ENCODE results near the gene NAXD. TPM values are rescaled to one million over a fixed set of nuclear protein-coding genes. Genes with fewer than 3 reads are reported as not detected.

Gene NAXD
- total RNA-seq, 4 donors from 2014 or later: 12.9 to 37.8 (median 33.3) TPM

DNA sequence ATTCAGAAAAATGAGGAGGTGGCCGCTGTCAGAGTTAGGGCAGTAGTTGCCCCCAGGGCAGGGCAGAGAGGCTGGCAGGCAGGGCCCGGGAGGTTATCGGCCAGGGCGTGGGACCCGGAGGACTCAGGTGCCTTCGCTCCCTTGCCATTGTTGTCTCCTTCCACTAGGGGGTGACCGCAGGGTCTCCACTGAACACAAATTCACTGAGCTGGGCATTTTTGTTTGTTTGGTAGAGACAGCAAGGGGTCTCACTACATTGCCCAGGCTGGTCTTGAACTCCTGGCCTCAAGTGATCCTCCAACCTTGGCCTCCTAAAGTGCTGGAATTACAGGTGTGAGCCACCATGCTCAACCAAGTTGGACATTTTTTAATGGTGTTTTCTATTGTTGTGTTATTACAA is 65.5 kb downstream of the NAXD start:
- H3K9me3 ChIP-seq: no peaks in the 10 kb centered on the region
- no peak for DNase-seq
- no peak overlapping the region for H3K27ac ChIP-seq
- peaks cover 0 to 13% (median 0%) of the 10 kb centered on the region in 4 donors for H3K4me1 ChIP-seq
- peaks cover 0 to 20% (median 6%) of the 10 kb centered on the region in 4 donors for H3K36me3 ChIP-seq
- in situ Hi-C loops (cut with MboI; ENCODE audit: low pct_ligation_motif_present in 1 of 4, low pct_unique_long_range_greater_than_20kb in 1 of 4, low sequenced_read_pairs in 3 of 4) (loop anchor here in 2 of 4 donors (25.0 kb wide), 1 partner anchor 131 kb away; no protein-coding TSS in a partner anchor), intact Hi-C loops (cut with DNase I; ENCODE audit: low total_unique reads) (loop anchor here (10.0 kb wide), 1 partner anchor 134 kb away; no protein-coding TSS in a partner anchor)
- WGBS, 2 donors (ENCODE audit: low coverage in 1 of 2): 77% methylated on average over 7 of the region's 7 CpGs; no CpG with 5 or more reads in 1 of the 2 donors
- TF ChIP-seq, protein P1, sequence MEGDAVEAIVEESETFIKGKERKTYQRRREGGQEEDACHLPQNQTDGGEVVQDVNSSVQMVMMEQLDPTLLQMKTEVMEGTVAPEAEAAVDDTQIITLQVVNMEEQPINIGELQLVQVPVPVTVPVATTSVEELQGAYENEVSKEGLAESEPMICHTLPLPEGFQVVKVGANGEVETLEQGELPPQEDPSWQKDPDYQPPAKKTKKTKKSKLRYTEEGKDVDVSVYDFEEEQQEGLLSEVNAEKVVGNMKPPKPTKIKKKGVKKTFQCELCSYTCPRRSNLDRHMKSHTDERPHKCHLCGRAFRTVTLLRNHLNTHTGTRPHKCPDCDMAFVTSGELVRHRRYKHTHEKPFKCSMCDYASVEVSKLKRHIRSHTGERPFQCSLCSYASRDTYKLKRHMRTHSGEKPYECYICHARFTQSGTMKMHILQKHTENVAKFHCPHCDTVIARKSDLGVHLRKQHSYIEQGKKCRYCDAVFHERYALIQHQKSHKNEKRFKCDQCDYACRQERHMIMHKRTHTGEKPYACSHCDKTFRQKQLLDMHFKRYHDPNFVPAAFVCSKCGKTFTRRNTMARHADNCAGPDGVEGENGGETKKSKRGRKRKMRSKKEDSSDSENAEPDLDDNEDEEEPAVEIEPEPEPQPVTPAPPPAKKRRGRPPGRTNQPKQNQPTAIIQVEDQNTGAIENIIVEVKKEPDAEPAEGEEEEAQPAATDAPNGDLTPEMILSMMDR (IDR thresholded peaks at IDR 0.05): peak; percentile 23 to 30 (median 25)
- TF ChIP-seq POLR2A (IDR thresholded peaks at IDR 0.05) (no peak), POLR2AphosphoS5 (IDR thresholded peaks at IDR 0.05) (no peak), EP300 (IDR thresholded peaks at IDR 0.05; ENCODE audit: low read depth) (no peak)
- H3K4me3 ChIP-seq: no peak overlapping the region
- H3K27me3 ChIP-seq: no peaks in the 10 kb centered on the region

DNA sequence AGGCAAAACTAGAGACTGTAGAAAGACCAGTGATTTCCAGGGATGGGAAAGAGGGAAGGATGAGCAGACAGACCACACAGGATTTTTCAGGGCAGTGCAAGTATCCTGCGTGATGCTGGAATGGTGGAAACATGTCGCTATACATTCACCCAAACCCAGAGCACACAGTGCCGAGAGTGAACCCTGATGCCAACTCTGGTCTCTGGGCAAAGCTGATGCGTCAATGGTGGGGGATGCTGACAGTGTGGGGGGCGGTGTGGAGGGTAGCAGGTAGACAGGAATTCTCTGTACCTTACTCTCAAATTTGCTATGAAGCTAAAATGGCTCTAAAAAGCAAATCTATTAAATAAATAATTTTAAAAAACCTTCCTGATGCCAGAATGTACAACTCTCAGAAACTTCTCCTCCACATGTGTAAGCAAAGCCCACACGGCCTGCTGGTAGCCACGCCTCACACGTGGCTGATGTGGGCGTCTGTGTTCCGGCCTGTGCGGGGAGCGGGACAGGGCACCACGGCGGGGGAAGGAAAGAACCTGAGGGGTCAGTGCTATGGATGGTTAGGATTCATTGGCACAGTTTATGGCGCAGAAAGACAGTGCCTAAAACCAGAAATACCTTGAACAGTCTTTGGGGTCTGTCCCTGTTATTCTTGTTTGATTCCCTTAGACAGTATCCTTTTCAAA is 66.7 kb downstream of the NAXD start:
- Histone ChIP-seq H3K4me1 (peaks cover 0 to 13% (median 0%) of the 10 kb centered on the region in 4 donors), H3K27me3 (no peaks in the 10 kb centered on the region), H3K9me3 (no peaks in the 10 kb centered on the region), H3K27ac (no peak overlapping the region), H3K36me3 (peaks cover 0 to 20% (median 6%) of the 10 kb centered on the region in 4 donors), H3K4me3 (no peak overlapping the region)
- intact Hi-C loops (cut with DNase I; ENCODE audit: low total_unique reads): loop anchor here (10.0 kb wide), 1 partner anchor 133 kb away; no protein-coding TSS in a partner anchor
- DNase-seq: no peak
- 89% methylated on average over 10 to 15 of the region's 15 CpGs for WGBS, 2 donors (ENCODE audit: low coverage in 1 of 2)
- no peak for TF ChIP-seq POLR2AphosphoS5 (IDR thresholded peaks at IDR 0.05)
- no peak for TF ChIP-seq POLR2A (IDR thresholded peaks at IDR 0.05)
- TF ChIP-seq EP300 (IDR thresholded peaks at IDR 0.05; ENCODE audit: low read depth): no peak
- TF ChIP-seq, protein P1 (IDR thresholded peaks at IDR 0.05): no peak
- in situ Hi-C loops (cut with MboI; ENCODE audit: low pct_ligation_motif_present in 1 of 4, low pct_unique_long_range_greater_than_20kb in 1 of 4, low sequenced_read_pairs in 3 of 4): loop anchor here in 2 of 4 donors (25.0 kb wide), 1 partner anchor 130 kb away; no protein-coding TSS in a partner anchor

DNA sequence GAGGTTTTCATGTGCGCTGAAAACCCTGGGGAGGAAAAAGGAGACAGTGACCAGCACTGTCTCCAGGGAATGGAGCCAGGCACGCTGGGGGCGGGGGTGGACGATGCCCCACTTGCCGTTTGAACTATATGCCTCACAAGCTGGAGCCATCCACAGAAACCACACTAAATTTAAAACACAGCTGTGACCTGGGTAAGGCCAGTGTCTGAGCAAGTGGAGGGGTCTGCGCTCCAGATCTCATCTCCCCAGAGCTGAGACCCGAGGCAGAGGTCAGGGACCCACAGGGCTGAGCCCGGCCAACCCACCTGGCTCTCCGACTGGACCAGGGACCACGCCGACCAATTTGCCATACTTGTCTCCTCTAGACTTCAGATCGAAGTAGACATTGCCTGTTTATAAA is 67.4 kb downstream of the NAXD start:
- WGBS, 2 donors (ENCODE audit: low coverage in 1 of 2): 94% methylated on average over 5 to 12 of the region's 12 CpGs
- H3K27me3 ChIP-seq: no peaks in the 10 kb centered on the region
- in situ Hi-C loops (cut with MboI; ENCODE audit: low pct_ligation_motif_present in 1 of 4, low pct_unique_long_range_greater_than_20kb in 1 of 4, low sequenced_read_pairs in 3 of 4): loop anchor here in 2 of 4 donors (25.0 kb wide), 1 partner anchor 130 kb away; no protein-coding TSS in a partner anchor
- peak overlapping the region in 2 of 4 donors; percentile 79 to 80 for H3K27ac ChIP-seq
- H3K36me3 ChIP-seq: peaks cover 0 to 22% (median 6%) of the 10 kb centered on the region in 4 donors
- H3K9me3 ChIP-seq: no peaks in the 10 kb centered on the region
- TF ChIP-seq, protein P1 (IDR thresholded peaks at IDR 0.05): no peak
- TF ChIP-seq EP300 (IDR thresholded peaks at IDR 0.05; ENCODE audit: low read depth) (no peak), POLR2AphosphoS5 (IDR thresholded peaks at IDR 0.05) (no peak), POLR2A (IDR thresholded peaks at IDR 0.05) (no peak)
- H3K4me1 ChIP-seq: peaks cover 0 to 13% (median 0%) of the 10 kb centered on the region in 4 donors
- intact Hi-C loops (cut with DNase I; ENCODE audit: low total_unique reads): loop anchor here (10.0 kb wide), 1 partner anchor 132 kb away; no protein-coding TSS in a partner anchor
- DNase-seq: no peak
- H3K4me3 ChIP-seq: no peak overlapping the region

DNA sequence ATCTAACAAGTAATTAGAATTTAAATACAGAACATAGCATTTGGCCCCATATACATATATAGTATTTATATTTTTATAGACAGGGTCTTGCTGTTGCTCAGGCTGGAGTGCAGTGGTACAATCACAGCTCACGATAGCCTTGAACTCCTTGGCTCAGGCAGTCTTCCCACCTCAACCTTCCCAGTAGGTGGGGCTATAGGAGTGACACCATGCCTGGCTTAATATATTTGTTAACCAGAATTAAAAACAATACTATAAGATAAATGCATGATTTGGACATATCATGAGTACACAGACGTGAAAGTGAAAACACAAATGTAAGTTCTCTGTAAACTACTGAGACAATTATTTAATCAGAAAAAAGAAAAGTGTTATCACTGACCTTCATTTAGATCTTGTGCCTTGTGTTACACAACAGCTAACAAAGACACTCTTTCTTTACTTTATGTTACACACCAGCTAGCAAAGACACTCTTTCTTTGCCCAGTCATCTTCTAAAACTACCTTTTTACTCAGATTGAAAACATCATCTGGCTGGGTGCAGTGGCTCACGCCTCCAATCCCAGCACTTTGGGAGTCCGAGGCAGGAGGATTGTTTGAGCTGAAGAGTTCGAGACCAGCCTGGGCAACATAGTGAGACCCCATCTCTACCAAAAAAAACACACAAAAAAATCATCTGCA is 68.0 kb downstream of the NAXD start:
- in situ Hi-C loops (cut with MboI; ENCODE audit: low pct_ligation_motif_present in 1 of 4, low pct_unique_long_range_greater_than_20kb in 1 of 4, low sequenced_read_pairs in 3 of 4): loop anchor here in 2 of 4 donors (25.0 kb wide), 1 partner anchor 129 kb away; no protein-coding TSS in a partner anchor

More for the DNA sequence above, 68.0 kb downstream of the NAXD start:
- Histone ChIP-seq H3K9me3 (no peaks in the 10 kb centered on the region), H3K4me3 (no peak overlapping the region), H3K27ac (peak overlapping the region; percentile 68 to 80 (median 80)), H3K27me3 (no peaks in the 10 kb centered on the region), H3K36me3 (peaks cover 0 to 22% (median 6%) of the 10 kb centered on the region in 4 donors), H3K4me1 (peaks cover 0 to 13% (median 0%) of the 10 kb centered on the region in 4 donors)
- intact Hi-C loops (cut with DNase I; ENCODE audit: low total_unique reads): loop anchor here (10.0 kb wide), 1 partner anchor 131 kb away; no protein-coding TSS in a partner anchor
- no peak for DNase-seq
- 75 to 82% methylated on average over 5 of the region's 5 CpGs for WGBS, 2 donors (ENCODE audit: low coverage in 1 of 2)
- no peak for TF ChIP-seq POLR2AphosphoS5 (IDR thresholded peaks at IDR 0.05)
- TF ChIP-seq, protein P1 (IDR thresholded peaks at IDR 0.05): peak; percentile 25 to 49 (median 47)

Measured in transverse colon (tissue), 4 donors.